Vein endothelial cell (primary cell): ENCODE results near the gene APOL1. TPM values are rescaled to one million over a fixed set of nuclear protein-coding genes. Genes with fewer than 3 reads are reported as not detected.

ENCODE experiments used
- small RNA-seq: library from RNA; depleted of rRNA; stranded (forward); fragments of <200 nt; gene quantifications from one replicate; pipeline ENCODE3, GENCODE V24; 2012
- total RNA-seq: library from RNA; depleted of rRNA; stranded (reverse); fragments of >200 nt; gene quantifications from 2 replicates; pipeline ENCODE4 v1.2.3, GENCODE V29; 2012

Gene APOL1, protein sequence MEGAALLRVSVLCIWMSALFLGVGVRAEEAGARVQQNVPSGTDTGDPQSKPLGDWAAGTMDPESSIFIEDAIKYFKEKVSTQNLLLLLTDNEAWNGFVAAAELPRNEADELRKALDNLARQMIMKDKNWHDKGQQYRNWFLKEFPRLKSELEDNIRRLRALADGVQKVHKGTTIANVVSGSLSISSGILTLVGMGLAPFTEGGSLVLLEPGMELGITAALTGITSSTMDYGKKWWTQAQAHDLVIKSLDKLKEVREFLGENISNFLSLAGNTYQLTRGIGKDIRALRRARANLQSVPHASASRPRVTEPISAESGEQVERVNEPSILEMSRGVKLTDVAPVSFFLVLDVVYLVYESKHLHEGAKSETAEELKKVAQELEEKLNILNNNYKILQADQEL
- 3.3 and 3.6 TPM in 2 replicates for total RNA-seq

DNA sequence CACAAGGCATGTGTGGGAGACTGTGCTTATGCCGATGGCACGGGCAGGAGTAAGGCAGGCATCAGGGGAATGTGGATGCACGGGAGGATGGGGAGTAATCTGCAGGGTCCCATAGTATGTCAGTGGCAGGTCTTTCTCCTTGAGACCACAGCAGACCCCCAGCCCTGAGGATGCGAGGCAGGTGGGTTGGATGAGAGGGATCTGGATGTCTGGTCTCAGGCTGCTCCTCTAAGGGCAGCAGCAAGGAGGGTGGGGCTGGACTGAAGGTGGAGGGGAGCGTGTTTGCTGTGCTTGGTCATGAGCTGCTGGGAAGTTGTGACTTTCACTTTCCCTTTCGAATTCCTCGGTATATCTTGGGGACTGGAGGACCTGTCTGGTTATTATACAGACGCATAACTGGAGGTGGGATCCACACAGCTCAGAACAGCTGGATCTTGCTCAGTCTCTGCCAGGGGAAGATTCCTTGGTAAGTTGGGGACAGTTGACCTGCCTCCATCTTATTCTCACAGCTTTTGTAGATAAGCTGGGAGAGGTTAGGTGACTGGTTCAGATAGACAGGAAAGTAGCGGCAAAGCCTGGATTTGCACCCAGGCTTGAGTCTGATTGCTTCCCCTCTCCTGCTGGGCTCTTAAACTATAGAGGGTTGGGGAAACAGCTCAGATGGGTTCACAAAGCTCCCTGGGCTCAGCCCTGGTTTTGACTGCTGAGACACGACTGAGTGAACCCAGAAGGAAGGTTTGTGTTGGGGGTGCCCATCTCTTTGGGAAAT is at the start of gene APOL1:
APOL1 (plus strand) TSS at position 380 of the 769 bp plus-strand sequence. CDS start 1,823 bp downstream, outside the sequence.

DNA sequence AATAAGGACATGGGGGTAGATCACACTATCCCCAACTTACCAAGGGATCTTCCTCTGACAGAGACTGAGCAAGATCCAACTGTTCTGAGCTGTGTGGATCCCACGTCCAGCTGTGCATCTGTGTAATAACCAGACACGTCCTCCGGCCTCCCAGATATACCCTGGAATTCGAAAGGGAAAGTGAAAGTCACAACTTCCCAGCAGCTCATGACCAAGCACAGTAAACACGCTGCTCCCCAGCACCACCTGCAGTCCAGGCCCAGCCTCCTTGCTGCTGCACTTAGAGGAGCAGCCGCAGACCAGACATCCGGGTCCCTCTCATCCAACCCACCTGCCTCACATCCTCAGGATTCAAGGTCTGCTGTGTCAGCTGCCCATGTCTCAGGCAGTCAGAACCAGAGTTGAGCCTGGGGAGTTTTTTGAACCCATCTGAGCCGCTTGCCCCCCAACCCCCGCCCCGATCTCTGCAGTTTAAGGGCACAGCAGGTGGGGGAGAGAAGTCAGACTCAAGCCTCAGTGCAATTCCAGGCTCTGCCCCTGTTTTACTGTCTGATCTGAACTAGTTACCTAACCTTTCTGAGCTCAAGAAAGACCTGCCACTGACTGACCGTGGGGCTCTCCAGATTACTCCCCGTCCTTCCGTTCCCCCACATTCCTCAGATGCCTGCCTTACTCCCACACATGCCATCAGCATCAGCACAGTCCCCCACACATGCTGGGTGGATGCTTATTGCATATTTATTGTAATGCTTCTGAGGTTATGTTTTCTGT is 13.3 kb upstream of the APOL1 start, which contains the start of gene APOL2:
APOL2 (minus strand) TSS at position 127 of the 771 bp plus-strand sequence. CDS start 6,365 bp downstream, outside the sequence.

Small RNA genes lying within 50 kb of the gene (small RNA-seq; reads per million reads assigned to genes)
- gene MIR6819, result not detected

Other genes with a start within 250 kb of the APOL1 start
- gene RBFOX2, start 224.3 kb upstream of the APOL1 start, total RNA-seq, result 167 and 186 TPM in 2 replicates
- gene APOL3, start 92.4 kb upstream of the APOL1 start, total RNA-seq, result 47.7 and 58.8 TPM in 2 replicates
- 0.57 and 1.6 TPM in 2 replicates for gene APOL4, start 51.3 kb upstream of the APOL1 start, total RNA-seq
- 37.2 and 38.8 TPM in 2 replicates for gene APOL2, start 13.6 kb upstream of the APOL1 start, total RNA-seq
- 1,027 and 1,261 TPM in 2 replicates for gene MYH9, start 134.8 kb downstream of the APOL1 start, total RNA-seq
- 23.1 and 28.4 TPM in 2 replicates for gene TXN2, start 228.5 kb downstream of the APOL1 start, total RNA-seq